GM12874 (cell line): ENCODE measurements around the gene GAS7.

Source experiments
- TF ChIP-seq, protein P1 (sequence below): IDR thresholded peaks from 2 replicates; pipeline ENCODE4 v1.5.1; 2011; ENCODE audit warnings: low read depth, mild to moderate bottlenecking, control low read depth, low read length, moderate library complexity; ENCODE audit not compliant: insufficient read depth

GAS7 gene

DNA sequence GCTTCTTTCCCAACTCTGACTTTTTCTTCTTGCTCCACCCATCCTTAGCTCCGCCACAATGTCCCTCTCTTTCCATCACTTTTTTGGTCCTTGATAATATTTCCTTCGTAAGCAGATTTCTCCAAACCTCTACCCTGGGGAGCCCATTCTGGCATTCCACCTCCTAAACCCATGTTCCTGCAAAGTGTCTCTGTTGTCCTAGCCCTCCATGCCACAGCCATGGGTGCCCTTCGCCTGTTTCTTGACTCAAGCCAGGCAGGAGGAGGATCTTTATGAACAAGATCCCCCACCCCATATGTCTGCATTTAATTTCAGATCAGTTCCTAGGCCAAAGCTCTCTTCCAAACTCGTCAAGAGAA is 42.4 kb downstream of the GAS7 start:
- TF ChIP-seq, protein P1, sequence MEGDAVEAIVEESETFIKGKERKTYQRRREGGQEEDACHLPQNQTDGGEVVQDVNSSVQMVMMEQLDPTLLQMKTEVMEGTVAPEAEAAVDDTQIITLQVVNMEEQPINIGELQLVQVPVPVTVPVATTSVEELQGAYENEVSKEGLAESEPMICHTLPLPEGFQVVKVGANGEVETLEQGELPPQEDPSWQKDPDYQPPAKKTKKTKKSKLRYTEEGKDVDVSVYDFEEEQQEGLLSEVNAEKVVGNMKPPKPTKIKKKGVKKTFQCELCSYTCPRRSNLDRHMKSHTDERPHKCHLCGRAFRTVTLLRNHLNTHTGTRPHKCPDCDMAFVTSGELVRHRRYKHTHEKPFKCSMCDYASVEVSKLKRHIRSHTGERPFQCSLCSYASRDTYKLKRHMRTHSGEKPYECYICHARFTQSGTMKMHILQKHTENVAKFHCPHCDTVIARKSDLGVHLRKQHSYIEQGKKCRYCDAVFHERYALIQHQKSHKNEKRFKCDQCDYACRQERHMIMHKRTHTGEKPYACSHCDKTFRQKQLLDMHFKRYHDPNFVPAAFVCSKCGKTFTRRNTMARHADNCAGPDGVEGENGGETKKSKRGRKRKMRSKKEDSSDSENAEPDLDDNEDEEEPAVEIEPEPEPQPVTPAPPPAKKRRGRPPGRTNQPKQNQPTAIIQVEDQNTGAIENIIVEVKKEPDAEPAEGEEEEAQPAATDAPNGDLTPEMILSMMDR: no peak

DNA sequence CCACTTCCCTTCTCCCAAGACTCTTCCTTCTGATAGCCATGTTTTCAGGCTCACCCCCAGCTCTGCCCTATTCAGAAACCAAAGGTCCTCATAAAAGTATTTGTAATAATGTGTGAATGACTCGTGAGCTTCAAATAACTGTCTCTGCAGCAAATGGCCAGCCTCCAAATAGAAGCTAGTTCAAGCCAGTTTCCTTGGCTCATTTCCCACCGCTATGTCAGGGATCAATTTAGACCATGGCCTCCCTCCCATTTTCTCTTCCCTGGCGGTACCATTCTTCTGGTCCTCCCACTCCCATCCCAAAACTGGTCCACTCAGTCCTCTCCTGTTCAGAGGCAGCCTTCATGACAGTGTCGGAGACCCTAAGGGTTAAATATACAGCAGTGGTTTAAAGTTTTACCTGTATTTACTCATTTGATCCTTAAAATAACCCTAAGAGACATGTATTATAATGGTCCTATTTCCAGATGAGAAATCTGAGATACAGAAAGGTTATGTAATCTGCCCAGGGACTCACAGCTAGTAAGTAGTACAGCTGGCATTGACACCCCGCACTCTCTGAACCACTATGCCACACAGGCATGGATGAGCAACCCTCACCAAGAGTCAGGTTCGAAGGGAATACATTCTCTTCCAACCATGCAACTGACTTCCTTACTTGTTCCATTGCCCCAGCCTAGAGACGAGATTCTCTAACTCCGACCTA is 42.9 kb downstream of the GAS7 start:
- TF ChIP-seq, protein P1: no peak

DNA sequence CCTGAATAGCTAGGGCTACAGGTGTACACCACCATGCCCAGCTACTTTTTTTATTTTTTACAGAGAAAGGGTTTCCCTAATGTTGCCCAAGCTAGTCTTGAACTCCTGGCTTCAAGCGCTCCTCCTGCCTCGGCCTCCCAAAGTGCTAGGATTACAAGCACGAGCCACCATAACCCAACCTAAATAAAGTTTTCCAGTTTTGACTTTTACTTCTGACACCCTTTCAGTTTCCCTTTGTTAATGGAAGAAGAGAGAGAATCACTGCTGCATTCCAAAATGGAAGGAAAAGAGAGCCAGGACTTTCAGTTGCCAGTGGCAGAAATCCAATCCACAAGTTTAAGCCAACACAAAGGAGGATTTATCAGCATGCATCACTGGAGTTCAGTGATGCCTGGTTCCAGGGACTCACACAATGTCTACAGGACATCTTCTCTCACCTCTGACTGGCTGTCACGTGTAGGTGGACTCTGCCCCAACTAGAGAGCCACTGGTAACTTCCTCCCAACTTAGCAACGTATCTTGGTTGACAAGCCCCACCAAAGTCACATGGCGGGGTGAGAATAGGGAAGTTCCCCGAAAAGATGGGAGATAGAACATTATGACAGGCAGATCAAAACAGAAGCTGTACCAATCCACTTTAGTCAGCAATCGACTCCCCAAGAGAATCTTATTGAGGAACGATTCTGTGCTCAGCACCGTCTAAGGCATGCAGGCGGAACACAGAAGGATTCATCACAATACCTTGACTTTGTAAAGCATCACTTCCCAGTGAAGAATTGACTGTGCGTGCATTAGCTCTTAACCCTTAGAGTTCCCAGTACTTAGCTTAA is 46.5 kb downstream of the GAS7 start:
- TF ChIP-seq, protein P1: no peak

DNA sequence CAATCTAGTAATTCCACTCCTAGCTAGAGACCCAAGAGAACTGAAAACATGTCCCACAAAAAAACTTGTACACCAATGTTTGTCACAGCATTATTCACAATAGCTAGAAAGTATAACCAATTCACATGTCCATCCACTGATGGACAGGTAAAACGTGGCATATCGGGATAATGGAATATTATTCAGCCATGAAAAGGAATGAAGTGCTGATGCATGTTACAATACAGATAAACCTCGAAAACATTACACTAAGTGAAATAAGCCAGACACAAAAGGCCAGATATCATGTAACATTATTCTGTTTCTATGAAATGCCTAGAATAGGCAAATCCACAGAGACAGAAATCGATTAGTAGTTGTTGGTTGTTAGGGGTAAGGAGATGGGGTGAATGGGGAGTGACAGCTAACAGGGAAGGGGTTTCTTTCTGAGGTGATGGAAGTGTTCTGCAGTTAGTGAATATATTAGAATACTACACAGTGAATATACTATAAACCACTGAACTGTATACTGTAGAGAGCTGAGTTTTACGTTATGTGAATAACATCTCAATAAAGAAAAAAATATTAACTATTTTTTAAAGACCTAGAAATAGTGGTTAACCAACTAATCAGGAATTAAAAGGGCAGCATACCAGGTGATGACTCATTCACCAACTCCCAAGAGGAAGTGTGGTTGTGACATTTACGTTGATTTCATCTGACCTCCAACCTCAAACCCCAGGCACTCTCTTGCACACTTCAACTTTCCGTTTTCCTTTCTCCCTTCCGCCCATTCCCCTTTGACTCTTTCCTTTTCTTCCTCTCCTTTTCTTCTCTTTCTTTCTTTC is 48.6 kb downstream of the GAS7 start:
- TF ChIP-seq, protein P1: no peak

DNA sequence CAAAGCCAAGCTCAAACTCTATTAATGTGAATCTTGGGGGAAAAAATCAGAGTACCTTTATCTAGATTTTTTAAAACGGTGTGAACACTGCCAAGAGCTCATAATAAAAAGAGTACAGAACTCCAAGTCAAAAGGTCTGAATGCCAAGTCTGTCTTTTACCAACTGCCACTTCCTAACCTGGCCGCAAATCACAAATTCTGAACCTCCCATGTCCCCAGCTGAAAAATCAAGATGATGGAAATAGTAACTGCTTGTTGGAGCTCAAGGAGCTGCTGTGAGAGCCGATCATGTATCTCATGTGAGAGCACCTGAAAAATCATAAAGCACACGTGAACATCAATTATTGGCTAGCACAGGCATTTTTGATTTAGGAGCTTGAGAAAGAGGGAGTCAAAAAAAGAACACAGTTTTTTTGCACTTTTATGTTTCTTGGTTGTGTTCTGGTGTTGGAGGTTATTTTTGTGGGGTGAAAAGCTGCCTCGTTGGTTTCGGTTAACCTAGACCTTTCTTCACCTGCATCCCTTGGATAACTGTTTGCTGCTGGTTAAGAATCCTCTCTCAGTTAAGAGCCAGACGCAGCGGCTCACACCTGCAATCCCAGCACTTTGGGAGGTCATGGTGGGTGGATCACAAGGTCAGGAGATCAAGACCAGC is 50.5 kb downstream of the GAS7 start:
- TF ChIP-seq, protein P1: no peak

DNA sequence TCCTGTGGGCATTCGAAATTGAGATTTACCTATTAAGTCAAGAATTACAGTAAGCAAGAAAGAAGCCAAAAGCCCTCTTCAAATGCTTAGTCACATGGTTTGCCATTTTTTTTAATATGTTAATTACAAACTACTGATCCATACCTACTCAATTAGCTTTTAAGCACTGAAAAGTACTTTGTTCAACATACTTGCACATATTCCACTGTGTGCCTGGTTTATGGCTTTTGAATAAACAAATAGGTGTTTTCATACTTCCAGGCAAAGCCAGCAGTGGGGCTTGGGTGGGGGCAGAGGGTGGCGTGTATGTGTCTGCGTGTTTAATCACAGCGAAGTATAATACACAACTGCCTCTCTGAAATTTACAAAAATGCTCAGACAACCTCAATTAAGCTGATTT is 51.4 kb downstream of the GAS7 start:
- TF ChIP-seq, protein P1: no peak
